Astrocyte (in vitro differentiated cells and primary cell): Measurements from ENCODE around the gene PIK3C2G.

Source experiments
- EZH2 ChIP-seq: IDR thresholded peaks from 2 replicates; pipeline ENCODE4 v1.6.1; 2012; ENCODE audit warnings: mild to moderate bottlenecking, low read length, inconsistent platforms; ENCODE audit not compliant: insufficient read depth
- TF ChIP-seq, protein P1 (sequence below): IDR thresholded peaks from 2 replicates; pipeline ENCODE4 v1.5.1; 2011; ENCODE audit warnings: low read depth, mild to moderate bottlenecking, inconsistent platforms, low read length, moderate library complexity; ENCODE audit not compliant: insufficient read depth

DNA sequence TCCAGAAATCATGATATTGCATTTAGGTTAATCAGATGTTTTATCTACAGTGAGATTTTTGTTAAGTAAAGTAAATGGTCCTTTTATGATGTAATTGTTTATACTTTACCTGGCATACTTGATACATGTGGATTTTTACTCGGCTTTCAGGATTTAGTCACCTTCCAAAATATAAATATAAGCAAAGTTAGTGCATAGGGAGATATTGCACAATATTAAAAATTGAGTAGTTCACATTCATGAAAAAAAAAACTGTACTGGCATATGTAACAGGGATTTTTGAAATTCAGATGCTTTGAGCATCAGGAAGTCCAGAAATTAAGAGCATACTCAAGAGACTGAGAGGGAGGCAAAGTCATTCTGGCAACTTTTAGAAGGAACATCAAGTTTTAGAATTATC is 303.0 kb downstream of the PIK3C2G start:
- TF ChIP-seq, protein P1, sequence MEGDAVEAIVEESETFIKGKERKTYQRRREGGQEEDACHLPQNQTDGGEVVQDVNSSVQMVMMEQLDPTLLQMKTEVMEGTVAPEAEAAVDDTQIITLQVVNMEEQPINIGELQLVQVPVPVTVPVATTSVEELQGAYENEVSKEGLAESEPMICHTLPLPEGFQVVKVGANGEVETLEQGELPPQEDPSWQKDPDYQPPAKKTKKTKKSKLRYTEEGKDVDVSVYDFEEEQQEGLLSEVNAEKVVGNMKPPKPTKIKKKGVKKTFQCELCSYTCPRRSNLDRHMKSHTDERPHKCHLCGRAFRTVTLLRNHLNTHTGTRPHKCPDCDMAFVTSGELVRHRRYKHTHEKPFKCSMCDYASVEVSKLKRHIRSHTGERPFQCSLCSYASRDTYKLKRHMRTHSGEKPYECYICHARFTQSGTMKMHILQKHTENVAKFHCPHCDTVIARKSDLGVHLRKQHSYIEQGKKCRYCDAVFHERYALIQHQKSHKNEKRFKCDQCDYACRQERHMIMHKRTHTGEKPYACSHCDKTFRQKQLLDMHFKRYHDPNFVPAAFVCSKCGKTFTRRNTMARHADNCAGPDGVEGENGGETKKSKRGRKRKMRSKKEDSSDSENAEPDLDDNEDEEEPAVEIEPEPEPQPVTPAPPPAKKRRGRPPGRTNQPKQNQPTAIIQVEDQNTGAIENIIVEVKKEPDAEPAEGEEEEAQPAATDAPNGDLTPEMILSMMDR, result no peak
- no peak for TF ChIP-seq EZH2
